A673 (cell line): Measurements from ENCODE around the gene ADAMTS7. TPM values are rescaled to one million over a fixed set of nuclear protein-coding genes. Genes with fewer than 3 reads are reported as not detected.
"Not testable (repeated sequence)": the region's sequence is repeated elsewhere in the genome, so short reads cannot be mapped to it uniquely, and the experiment has no call there.

Experiments used
- BruUV-seq: library from RNA; stranded (reverse); fragments of 400-500 nt; replicated peaks from 2 replicates; lab custom pipeline; 2021; lab: Mats Ljungman, UMichigan
- CTCF ChIA-PET: fragments of 300-600 bp; sonication (Branson Sonifier 250); formaldehyde crosslinking; loops from one replicate; lab custom pipeline; 2022; ENCODE audit warnings: antibody characterized with exemption; lab: Charles Lee
- POLR2A ChIA-PET: fragments of 300-600 bp; sonication (Branson Sonifier 250); formaldehyde crosslinking; loops from one replicate; lab custom pipeline; 2022; ENCODE audit warnings: antibody characterized with exemption; ENCODE audit not compliant: low non-redundant PET; lab: Charles Lee
- DNase-seq: peaks from one replicate; pipeline ENCODE4 v3.0.0-alpha.2; 2015; ENCODE audit warnings: low spot score
- H3K27ac ChIP-seq: fragments of 200-600 bp; sonication (generic); 2 replicates; pipeline ENCODE4 v1.5.1; 2016; ENCODE audit warnings: mixed run types, low read depth, mild to moderate bottlenecking, mixed read lengths, antibody characterized with exemption, low read length; ENCODE audit not compliant: poor library complexity, severe bottlenecking
- H3K27me3 ChIP-seq: fragments of 200-600 bp; sonication (generic); replicated peaks from 2 replicates; pipeline ENCODE4 v1.6.1; 2017; ENCODE audit warnings: mixed run types, low read depth, mild to moderate bottlenecking, mixed read lengths, antibody characterized with exemption, low read length; ENCODE audit not compliant: insufficient read depth, poor library complexity
- H3K36me3 ChIP-seq: fragments of 200-600 bp; sonication (generic); 2 replicates; pipeline ENCODE4 v1.6.1; 2016; ENCODE audit warnings: mixed run types, mild to moderate bottlenecking, mixed read lengths, antibody characterized with exemption, low read length; ENCODE audit not compliant: insufficient read depth, poor library complexity, severe bottlenecking
- H3K4me1 ChIP-seq: fragments of 200-600 bp; sonication (generic); 2 replicates; pipeline ENCODE4 v1.6.1; 2017; ENCODE audit warnings: mixed run types, mild to moderate bottlenecking, mixed read lengths, antibody characterized with exemption, low read length; ENCODE audit not compliant: insufficient read depth, poor library complexity, severe bottlenecking
- H3K4me3 ChIP-seq: fragments of 200-600 bp; sonication (generic); 2 replicates; pipeline ENCODE4 v1.5.1; 2016; ENCODE audit warnings: low read depth, mixed run types, mild to moderate bottlenecking, mixed read lengths, low read length; ENCODE audit not compliant: poor library complexity, severe bottlenecking
- H3K9me3 ChIP-seq: fragments of 200-600 bp; sonication (generic); 2 replicates; pipeline ENCODE4 v1.6.1; 2016; ENCODE audit warnings: mixed run types, low read depth, mild to moderate bottlenecking, mixed read lengths, antibody characterized with exemption, low read length; ENCODE audit not compliant: poor library complexity, severe bottlenecking
- EZH2 ChIP-seq: fragments of 200-600 bp; sonication (generic); IDR thresholded peaks from 2 replicates; pipeline ENCODE4 v1.6.1; 2017; ENCODE audit warnings: borderline replicate concordance, low read depth, mild to moderate bottlenecking, mixed read lengths, antibody characterized with exemption, low read length; ENCODE audit not compliant: poor library complexity, severe bottlenecking
- intact Hi-C: fragments of 100-400 bp; cut with micrococcal nuclease; formaldehyde crosslinking; loops from one replicate; pipeline ENCODE4 v1.10.0; 2022; ENCODE audit not compliant: unreplicated experiment
- total RNA-seq: library from RNA; stranded (reverse); gene quantifications from 2 replicates; pipeline ENCODE4 v1.2.3, GENCODE V29; 2021
- TF ChIP-seq, protein P1 (sequence below): fragments of 300-800, 200-600 bp; sonication (generic); conservative IDR thresholded peaks from 2 replicates; pipeline ENCODE4 v1.5.1; 2017; ENCODE audit warnings: low read depth, mild to moderate bottlenecking, antibody characterized with exemption, low read length, moderate library complexity, mixed read lengths

Gene ADAMTS7
- total RNA-seq, 1 experiment from 2014 or later, result 0.41 TPM

GRCh38 chr15:78758486-78759200 lies 52.6 kb downstream of the ADAMTS7 start:
- intact Hi-C loops, H3K36me3 ChIP-seq, H3K27me3 ChIP-seq, BruUV-seq, H3K4me1 ChIP-seq, H3K9me3 ChIP-seq, H3K27ac ChIP-seq, DNase-seq, CTCF ChIA-PET, H3K4me3 ChIP-seq: not testable (repeated sequence)
- POLR2A ChIA-PET, result interaction anchor here (0.7 kb wide), 1 partner anchor 8 kb away, joined by 3 read pairs; no protein-coding TSS in a partner anchor

DNA sequence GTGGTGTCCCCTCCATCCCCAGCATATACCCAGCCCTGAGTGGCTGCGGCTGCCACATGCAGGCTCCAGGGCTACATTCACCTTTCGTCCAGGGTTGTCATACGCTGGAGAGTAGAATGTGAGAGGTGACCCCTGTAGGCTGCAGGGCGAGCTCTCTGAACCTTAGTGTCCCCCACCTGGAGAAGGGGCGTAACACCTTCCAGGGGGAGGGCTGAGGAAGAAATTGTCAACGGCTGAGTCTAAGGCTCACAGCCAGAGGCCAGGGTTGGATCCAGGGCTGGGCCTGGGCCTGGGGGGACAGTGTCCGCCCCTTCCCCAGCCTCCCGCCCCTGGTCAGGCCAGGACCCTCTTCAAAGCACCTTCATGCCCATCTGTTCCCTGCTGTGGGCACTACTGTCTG lies 53.2 kb downstream of the ADAMTS7 start:
- not testable (repeated sequence) for H3K4me1 ChIP-seq, H3K27ac ChIP-seq
- POLR2A ChIA-PET, result interaction anchor here (0.7 kb wide), 1 partner anchor 8 kb away, joined by 3 read pairs; no protein-coding TSS in a partner anchor

DNA sequence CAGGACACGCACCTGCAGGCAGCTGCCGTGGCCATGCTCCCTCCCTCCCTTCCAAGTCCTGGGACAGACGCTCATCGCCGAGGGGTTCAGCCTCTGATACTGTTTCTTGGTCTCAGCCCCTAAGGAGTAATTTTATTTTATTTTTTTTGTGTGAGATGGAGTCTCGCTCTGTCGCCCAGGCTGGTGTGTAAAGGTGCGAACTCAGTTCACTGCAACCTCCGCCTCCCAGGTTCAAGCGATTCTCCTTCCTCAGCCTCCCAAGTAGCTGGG lies 53.7 kb downstream of the ADAMTS7 start:
- intact Hi-C loops, result no loop called here
- CTCF ChIA-PET, result no interaction called here
- H3K27me3 ChIP-seq, result no peaks in the 10 kb centered on the region
- H3K9me3 ChIP-seq, result no peaks in the 10 kb centered on the region
- DNase-seq, result no peak
- no TSS peak for BruUV-seq
- TF ChIP-seq, protein P1, sequence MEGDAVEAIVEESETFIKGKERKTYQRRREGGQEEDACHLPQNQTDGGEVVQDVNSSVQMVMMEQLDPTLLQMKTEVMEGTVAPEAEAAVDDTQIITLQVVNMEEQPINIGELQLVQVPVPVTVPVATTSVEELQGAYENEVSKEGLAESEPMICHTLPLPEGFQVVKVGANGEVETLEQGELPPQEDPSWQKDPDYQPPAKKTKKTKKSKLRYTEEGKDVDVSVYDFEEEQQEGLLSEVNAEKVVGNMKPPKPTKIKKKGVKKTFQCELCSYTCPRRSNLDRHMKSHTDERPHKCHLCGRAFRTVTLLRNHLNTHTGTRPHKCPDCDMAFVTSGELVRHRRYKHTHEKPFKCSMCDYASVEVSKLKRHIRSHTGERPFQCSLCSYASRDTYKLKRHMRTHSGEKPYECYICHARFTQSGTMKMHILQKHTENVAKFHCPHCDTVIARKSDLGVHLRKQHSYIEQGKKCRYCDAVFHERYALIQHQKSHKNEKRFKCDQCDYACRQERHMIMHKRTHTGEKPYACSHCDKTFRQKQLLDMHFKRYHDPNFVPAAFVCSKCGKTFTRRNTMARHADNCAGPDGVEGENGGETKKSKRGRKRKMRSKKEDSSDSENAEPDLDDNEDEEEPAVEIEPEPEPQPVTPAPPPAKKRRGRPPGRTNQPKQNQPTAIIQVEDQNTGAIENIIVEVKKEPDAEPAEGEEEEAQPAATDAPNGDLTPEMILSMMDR, result no peak
- no peak for TF ChIP-seq EZH2
- H3K27ac ChIP-seq, result no peak overlapping the region
- POLR2A ChIA-PET, result no interaction called here
- H3K4me3 ChIP-seq, result no peak overlapping the region
- no peaks in the 10 kb centered on the region for H3K36me3 ChIP-seq
- H3K4me1 ChIP-seq, result no peaks in the 10 kb centered on the region

More for the DNA sequence above, 53.2 kb downstream of the ADAMTS7 start:
- H3K9me3 ChIP-seq, intact Hi-C loops, H3K36me3 ChIP-seq, BruUV-seq, H3K4me3 ChIP-seq, CTCF ChIA-PET, H3K27me3 ChIP-seq, DNase-seq: not testable (repeated sequence)

DNA sequence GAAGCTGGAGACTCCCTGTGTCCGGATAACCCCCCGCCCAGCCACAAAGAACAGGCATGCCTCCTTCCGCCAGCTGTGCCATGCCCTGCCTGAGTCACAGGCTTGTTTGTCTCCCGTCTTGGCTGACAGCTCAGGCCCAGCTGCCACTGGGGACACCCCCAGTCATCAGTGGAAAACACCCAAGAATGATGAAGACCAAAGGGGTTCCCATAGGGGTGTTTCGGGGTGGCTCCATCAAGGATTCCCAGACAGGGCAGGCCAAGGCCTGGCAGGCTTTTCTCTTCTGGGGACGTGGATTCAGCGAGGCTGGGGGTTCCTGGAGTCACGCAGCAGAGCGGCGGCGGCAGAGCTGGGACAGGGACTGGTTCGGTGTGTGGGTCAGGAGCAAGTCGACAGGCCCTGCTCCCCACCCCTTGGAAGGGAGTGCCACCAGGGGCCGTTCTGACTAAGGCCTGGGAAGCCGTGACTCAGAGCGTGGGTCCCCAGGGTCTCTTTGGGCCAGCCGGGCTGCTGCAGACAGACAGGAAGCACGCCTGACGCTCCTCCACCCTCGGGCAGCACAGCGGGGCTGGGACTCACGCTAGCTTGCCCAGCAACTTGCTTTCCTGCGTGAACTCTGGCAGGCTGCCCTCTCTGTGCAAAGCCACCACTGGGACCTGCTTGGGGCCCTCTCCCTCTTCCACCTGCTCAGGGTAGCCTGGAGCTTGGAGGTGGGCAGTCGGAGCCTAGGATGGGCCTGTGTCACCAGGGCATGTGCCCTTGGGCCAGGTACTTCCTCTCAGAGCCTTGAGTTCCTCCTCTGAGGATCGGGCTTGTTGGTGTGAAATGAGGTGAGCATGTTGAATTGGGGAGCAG lies 54.3 kb downstream of the ADAMTS7 start:
- H3K4me1 ChIP-seq, H3K4me3 ChIP-seq, intact Hi-C loops, H3K27me3 ChIP-seq, H3K9me3 ChIP-seq, POLR2A ChIA-PET, H3K27ac ChIP-seq, BruUV-seq, H3K36me3 ChIP-seq: not testable (repeated sequence)
- peak; percentile 68 for DNase-seq
- CTCF ChIA-PET, result interaction anchor here (0.5 to 0.6 kb wide), 2 partner anchors 79 to 151 kb away, joined by 4 to 7 read pairs; no protein-coding TSS in a partner anchor
